Measurements from ENCODE around the gene MEX3C.
A peak's percentile ranks its signal among the peaks of the same experiment; 100 is the strongest.

The MEX3C gene

GRCh38 chr18:51137026-51137729 lies 60.3 kb downstream of the MEX3C start:
- no peak for TF ChIP-seq CTCF (IDR thresholded peaks at IDR 0.05; ENCODE audit: low read depth, low read length, missing control alignments)
- no peak overlapping the region for H3K4me3 ChIP-seq (replicated peaks; ENCODE audit: low read depth, low read length)
- DNase-seq (ENCODE audit: extremely low read depth, low read depth) = no peak

GRCh38 chr18:51135795-51136194 lies 61.7 kb downstream of the MEX3C start:
- H3K4me3 ChIP-seq (replicated peaks; ENCODE audit: low read depth, low read length) = no peak overlapping the region
- DNase-seq (ENCODE audit: extremely low read depth, low read depth) = no peak
- TF ChIP-seq CTCF (IDR thresholded peaks at IDR 0.05; ENCODE audit: low read depth, low read length, missing control alignments) = peak; percentile 29

DNA sequence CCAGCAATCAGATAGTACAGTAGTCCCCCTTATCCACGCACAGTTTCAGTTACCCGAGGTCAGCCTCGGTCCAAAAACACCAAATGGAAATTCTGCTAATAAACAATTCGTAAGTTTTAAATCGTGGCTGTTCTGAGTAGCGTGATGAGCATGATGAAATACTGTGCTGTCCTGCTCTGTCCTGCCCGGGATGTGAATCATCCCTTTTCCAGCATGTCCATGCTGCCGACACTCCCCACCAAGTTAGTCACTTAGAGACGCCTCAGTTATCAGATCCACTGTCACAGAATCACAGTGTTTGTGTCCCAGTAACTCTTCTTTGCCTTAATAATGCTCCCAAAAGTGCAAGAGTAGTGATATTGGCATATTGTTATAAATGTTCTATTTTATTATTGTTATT lies 62.1 kb downstream of the MEX3C start:
- no peak overlapping the region for H3K4me3 ChIP-seq (replicated peaks; ENCODE audit: low read depth, low read length)
- DNase-seq (ENCODE audit: extremely low read depth, low read depth) = no peak
- no peak for TF ChIP-seq CTCF (IDR thresholded peaks at IDR 0.05; ENCODE audit: low read depth, low read length, missing control alignments)

GRCh38 chr18:51134721-51135120 lies 62.8 kb downstream of the MEX3C start:
- H3K4me3 ChIP-seq (replicated peaks; ENCODE audit: low read depth, low read length) = no peak overlapping the region
- DNase-seq (ENCODE audit: extremely low read depth, low read depth) = no peak
- no peak for TF ChIP-seq CTCF (IDR thresholded peaks at IDR 0.05; ENCODE audit: low read depth, low read length, missing control alignments)

DNA sequence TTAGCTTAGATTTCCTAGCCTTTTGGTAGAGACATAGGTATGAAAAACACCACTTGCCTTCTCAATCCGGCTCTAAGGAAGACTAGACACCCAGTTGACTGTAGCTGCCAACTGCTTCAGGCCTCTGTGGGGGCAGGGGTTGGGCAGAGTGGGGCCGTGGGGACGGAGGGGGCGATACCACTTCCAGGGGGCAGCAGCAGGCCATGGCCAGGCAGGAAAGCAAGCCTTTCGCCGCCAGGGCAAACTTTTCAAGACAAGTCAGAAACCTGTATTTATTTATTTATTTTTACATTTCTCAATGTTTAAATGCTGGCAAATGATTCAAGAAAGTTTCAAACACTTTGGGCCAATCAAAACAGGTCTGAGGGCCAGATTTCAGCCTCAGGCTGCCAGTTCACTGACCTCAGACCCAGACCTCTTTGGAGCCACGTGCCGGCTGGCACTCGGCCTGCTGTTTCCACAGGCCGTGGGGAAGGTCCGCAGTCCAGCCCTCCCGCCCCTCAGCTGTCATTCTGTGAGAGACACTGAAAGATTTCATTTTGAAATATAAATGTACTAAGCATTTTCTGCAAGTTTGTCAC lies 63.8 kb downstream of the MEX3C start:
- TF ChIP-seq CTCF (IDR thresholded peaks at IDR 0.05; ENCODE audit: low read depth, low read length, missing control alignments) = no peak
- DNase-seq (ENCODE audit: extremely low read depth, low read depth) = no peak
- H3K4me3 ChIP-seq (replicated peaks; ENCODE audit: low read depth, low read length) = no peak overlapping the region

GRCh38 chr18:51132256-51132935 lies 65.1 kb downstream of the MEX3C start:
- no peak for DNase-seq (ENCODE audit: extremely low read depth, low read depth)
- TF ChIP-seq CTCF (IDR thresholded peaks at IDR 0.05; ENCODE audit: low read depth, low read length, missing control alignments) = no peak
- no peak overlapping the region for H3K4me3 ChIP-seq (replicated peaks; ENCODE audit: low read depth, low read length)
